ENCODE results near the gene WIF1. TPM values are rescaled to one million over a fixed set of nuclear protein-coding genes. Genes with fewer than 3 reads are reported as not detected.
A peak's percentile ranks its signal among the peaks of the same experiment; 100 is the strongest.

The WIF1 gene
- total RNA-seq, 5 donors from 2014 or later (not counting 1 experiment from before 2014, with no cell fraction given) = not detected

DNA sequence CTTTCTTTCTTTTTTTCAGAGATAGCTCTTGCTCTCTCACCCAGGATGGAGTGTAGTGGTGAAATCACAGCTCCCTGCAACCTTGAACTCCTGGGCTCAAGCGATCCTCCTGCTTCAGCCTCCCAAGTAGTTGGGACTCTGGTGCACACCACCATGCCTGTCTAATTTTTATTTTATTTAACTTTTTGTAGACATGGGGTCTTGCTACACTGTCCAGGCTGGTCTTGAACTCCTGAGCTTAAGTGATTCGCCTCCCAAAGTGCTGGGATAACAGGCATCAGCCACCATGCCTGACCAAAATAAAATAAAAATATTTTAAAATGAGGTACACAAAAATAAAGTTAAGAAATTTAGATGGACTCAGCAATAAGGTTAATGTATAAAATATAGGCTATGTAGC is 43.1 kb upstream of the WIF1 start:
- POLR2A ChIA-PET = interaction anchor here in 1 of 2 donors (0.5 to 0.6 kb wide), 2 partner anchors 32 to 1026 kb away, joined by 4 to 7 read pairs; no protein-coding TSS in a partner anchor
- WGBS (ENCODE audit: insufficient coverage) = no CpG with 5 or more reads among the region's 2 CpGs
- no peaks in the 10 kb centered on the region for H3K36me3 ChIP-seq (ENCODE audit: control insufficient read depth in 2 of 2, extremely low read depth in 1 of 2, insufficient read depth in 1 of 2, low read length in 1 of 2)
- no peak overlapping the region for H3K27ac ChIP-seq (ENCODE audit: low read length)
- CTCF ChIA-PET = interaction anchor here in 1 of 2 donors (0.6 to 0.8 kb wide), 2 partner anchors 273 to 1836 kb away, joined by 3 to 8 read pairs; no protein-coding TSS in a partner anchor
- no peak for DNase-seq
- Mint-ChIP-seq H3K4me3 (no peak overlapping the region), H3K27ac (no peak overlapping the region), H3K27me3 (peaks cover 31% of the 10 kb centered on the region in 2 donors), H3K9me3 (no peaks in the 10 kb centered on the region), H3K36me3 (no peaks in the 10 kb centered on the region), H3K4me1 (peaks cover 5 to 9% (median 6%) of the 10 kb centered on the region in 3 donors)
- no peaks in the 10 kb centered on the region for H3K9me3 ChIP-seq
- H3K27me3 ChIP-seq (replicated peaks in 1 of 2; ENCODE audit: control insufficient read depth in 2 of 2, extremely low read depth in 1 of 2, insufficient read depth in 2 of 2, low read length in 1 of 2) = peaks cover 0 to 9% of the 10 kb centered on the region in 2 experiments
- no peak overlapping the region for H3K4me3 ChIP-seq (ENCODE audit: control insufficient read depth in 1 of 2, extremely low read depth in 1 of 2, low read length in 1 of 2)
- no peak for ATAC-seq (replicated peaks in 1 of 4)
- peaks cover 0 to 6% of the 10 kb centered on the region in 2 experiments for H3K4me1 ChIP-seq (ENCODE audit: control insufficient read depth in 1 of 2, extremely low read depth in 1 of 2, insufficient read depth in 2 of 2, low read length in 2 of 2)

DNA sequence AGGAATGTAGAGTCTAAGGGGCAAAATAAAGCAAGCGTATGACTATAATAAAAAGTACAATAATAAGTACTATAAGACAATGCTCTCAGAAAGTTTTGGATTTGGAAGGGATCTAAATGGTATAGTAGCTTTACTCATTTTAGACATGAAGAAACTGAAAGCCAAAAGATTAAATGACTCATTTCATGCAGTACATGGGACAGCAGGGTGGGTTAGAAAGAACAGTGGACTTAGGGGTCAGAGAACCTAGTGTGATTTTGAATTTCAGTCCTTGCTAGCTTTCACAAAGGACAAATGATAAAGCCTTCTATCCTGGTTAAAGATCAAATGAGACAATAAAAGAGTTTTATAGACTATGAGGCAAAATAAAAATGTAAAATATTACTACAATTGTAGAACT is 41.5 kb upstream of the WIF1 start:
- WGBS (ENCODE audit: insufficient coverage) = no CpG with 5 or more reads among the region's 1 CpG
- CTCF ChIA-PET = interaction anchor here in 1 of 2 donors (0.6 kb wide), 1 partner anchor 39 kb away, joined by 3 read pairs; no protein-coding TSS in a partner anchor

DNA sequence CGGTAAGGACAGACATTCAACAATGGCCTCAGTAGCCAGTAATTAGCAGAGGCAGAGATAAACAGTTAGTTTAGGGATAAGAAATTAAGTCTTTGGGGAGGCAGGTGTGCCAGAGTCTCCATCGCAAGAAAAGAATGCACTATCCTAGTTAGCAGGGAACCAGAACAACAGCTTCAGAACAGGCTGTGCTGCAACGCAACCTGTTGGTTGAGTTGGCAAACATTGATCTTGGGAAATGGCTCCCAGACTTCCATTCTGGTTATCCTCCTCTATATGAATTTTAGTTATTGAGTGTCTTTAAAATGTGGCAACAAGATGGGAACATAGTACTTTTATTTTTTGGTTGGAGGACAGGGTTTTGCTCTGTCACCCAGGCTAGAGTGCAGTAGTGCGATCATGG is 36.0 kb upstream of the WIF1 start:
- Histone ChIP-seq H3K4me1 (ENCODE audit: control insufficient read depth in 1 of 2, extremely low read depth in 1 of 2, insufficient read depth in 2 of 2, low read length in 2 of 2) (peaks cover 0 to 8% of the 10 kb centered on the region in 2 experiments), H3K4me3 (ENCODE audit: control insufficient read depth in 1 of 2, extremely low read depth in 1 of 2, low read length in 1 of 2) (no peak overlapping the region), H3K27ac (ENCODE audit: low read length) (no peak overlapping the region), H3K9me3 (no peaks in the 10 kb centered on the region), H3K36me3 (ENCODE audit: control insufficient read depth in 2 of 2, extremely low read depth in 1 of 2, insufficient read depth in 1 of 2, low read length in 1 of 2) (no peaks in the 10 kb centered on the region), H3K27me3 (replicated peaks in 1 of 2; ENCODE audit: control insufficient read depth in 2 of 2, extremely low read depth in 1 of 2, insufficient read depth in 2 of 2, low read length in 1 of 2) (no peaks in the 10 kb centered on the region)
- H3K27me3 Mint-ChIP-seq = peaks cover 17 to 20% of the 10 kb centered on the region in 2 donors
- H3K4me3 Mint-ChIP-seq = no peak overlapping the region
- no peaks in the 10 kb centered on the region for H3K9me3 Mint-ChIP-seq
- POLR2A ChIA-PET = interaction anchor here in 1 of 2 donors (2.0 kb wide), 1 partner anchor 12 kb away, joined by 20 read pairs; the partner anchor contains the start of gene LEMD3
- peaks cover 9 to 16% (median 10%) of the 10 kb centered on the region in 3 donors for H3K4me1 Mint-ChIP-seq
- H3K27ac Mint-ChIP-seq = peak overlapping the region; percentile 80 to 83
- no CpG with 5 or more reads among the region's 4 CpGs for WGBS (ENCODE audit: insufficient coverage)
- CTCF ChIA-PET = interaction anchor here in 1 of 2 donors (1.1 to 1.5 kb wide), 2 partner anchors 12 to 76 kb away, joined by 6 to 15 read pairs; partner anchors contain the start of gene LEMD3
- ATAC-seq (replicated peaks in 1 of 4) (no peak), DNase-seq (no peak)
- no peaks in the 10 kb centered on the region for H3K36me3 Mint-ChIP-seq

More for the DNA sequence above, 41.5 kb upstream of the WIF1 start:
- Histone ChIP-seq H3K9me3 (no peaks in the 10 kb centered on the region), H3K4me1 (ENCODE audit: control insufficient read depth in 1 of 2, extremely low read depth in 1 of 2, insufficient read depth in 2 of 2, low read length in 2 of 2) (no peaks in the 10 kb centered on the region), H3K27me3 (replicated peaks in 1 of 2; ENCODE audit: control insufficient read depth in 2 of 2, extremely low read depth in 1 of 2, insufficient read depth in 2 of 2, low read length in 1 of 2) (peaks cover 0 to 9% of the 10 kb centered on the region in 2 experiments), H3K4me3 (ENCODE audit: control insufficient read depth in 1 of 2, extremely low read depth in 1 of 2, low read length in 1 of 2) (no peak overlapping the region), H3K36me3 (ENCODE audit: control insufficient read depth in 2 of 2, extremely low read depth in 1 of 2, insufficient read depth in 1 of 2, low read length in 1 of 2) (no peaks in the 10 kb centered on the region), H3K27ac (ENCODE audit: low read length) (no peak overlapping the region)
- ATAC-seq (replicated peaks in 1 of 4) (no peak), DNase-seq (no peak)
- H3K4me3 Mint-ChIP-seq = no peak overlapping the region
- no peak overlapping the region for H3K27ac Mint-ChIP-seq
- no peaks in the 10 kb centered on the region for H3K9me3 Mint-ChIP-seq
- H3K36me3 Mint-ChIP-seq = no peaks in the 10 kb centered on the region
- POLR2A ChIA-PET = no interaction called here
- no peaks in the 10 kb centered on the region for H3K4me1 Mint-ChIP-seq
- H3K27me3 Mint-ChIP-seq = peaks cover 31% of the 10 kb centered on the region in 2 donors

DNA sequence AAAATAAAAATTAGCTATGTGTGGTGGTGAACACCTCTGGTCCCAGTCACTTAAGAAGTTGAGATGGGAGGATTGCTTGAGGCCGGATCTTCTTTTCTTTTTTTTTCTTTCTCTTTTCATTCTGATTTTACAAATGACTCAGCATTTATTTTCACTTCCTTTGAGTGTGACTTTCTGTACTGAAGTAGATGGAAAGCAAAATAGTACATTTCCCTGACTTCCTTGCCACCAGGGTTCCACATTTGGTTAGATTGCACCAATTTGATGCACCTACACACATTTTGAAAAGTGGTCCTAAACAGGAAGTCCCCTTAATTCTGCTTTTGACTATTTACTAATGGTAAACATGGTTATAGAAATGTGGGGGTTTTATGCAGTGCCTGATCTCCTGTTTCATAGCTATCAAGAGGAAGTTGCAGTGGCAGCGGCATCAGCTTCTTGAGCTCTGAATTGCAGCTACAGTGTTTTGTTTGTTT is 35.3 kb upstream of the WIF1 start:
- no peaks in the 10 kb centered on the region for H3K36me3 ChIP-seq (ENCODE audit: control insufficient read depth in 2 of 2, extremely low read depth in 1 of 2, insufficient read depth in 1 of 2, low read length in 1 of 2)
- H3K4me1 ChIP-seq (ENCODE audit: control insufficient read depth in 1 of 2, extremely low read depth in 1 of 2, insufficient read depth in 2 of 2, low read length in 2 of 2) = peaks cover 0 to 8% of the 10 kb centered on the region in 2 experiments
- H3K27ac Mint-ChIP-seq = peak overlapping the region; percentile 80 to 83
- no CpG with 5 or more reads among the region's 2 CpGs for WGBS (ENCODE audit: insufficient coverage)
- CTCF ChIA-PET = interaction anchor here (0.8 to 1.5 kb wide), 3 partner anchors 12 to 76 kb away, joined by 4 to 15 read pairs (median 6); partner anchors contain the start of gene LEMD3 (in 1 of the 2)
- POLR2A ChIA-PET = interaction anchor here in 1 of 2 donors (2.0 kb wide), 1 partner anchor 12 kb away, joined by 20 read pairs; the partner anchor contains the start of gene LEMD3
- ATAC-seq (replicated peaks in 1 of 4) = peak; percentile 52 to 70 (median 65)
- peaks cover 9 to 16% (median 10%) of the 10 kb centered on the region in 3 donors for H3K4me1 Mint-ChIP-seq
- no peaks in the 10 kb centered on the region for H3K9me3 ChIP-seq
- peak overlapping the region; percentile 1 to 42 (median 5) for H3K4me3 Mint-ChIP-seq
- H3K27me3 Mint-ChIP-seq = peaks cover 19% of the 10 kb centered on the region in 2 donors
- H3K9me3 Mint-ChIP-seq = no peaks in the 10 kb centered on the region
- no peak overlapping the region for H3K4me3 ChIP-seq (ENCODE audit: control insufficient read depth in 1 of 2, extremely low read depth in 1 of 2, low read length in 1 of 2)
- no peaks in the 10 kb centered on the region for H3K27me3 ChIP-seq (replicated peaks in 1 of 2; ENCODE audit: control insufficient read depth in 2 of 2, extremely low read depth in 1 of 2, insufficient read depth in 2 of 2, low read length in 1 of 2)
- H3K36me3 Mint-ChIP-seq = no peaks in the 10 kb centered on the region
- DNase-seq = peak in 2 of 35 experiments; percentile 15 to 21
- peak overlapping the region; percentile 25 for H3K27ac ChIP-seq (ENCODE audit: low read length)

DNA sequence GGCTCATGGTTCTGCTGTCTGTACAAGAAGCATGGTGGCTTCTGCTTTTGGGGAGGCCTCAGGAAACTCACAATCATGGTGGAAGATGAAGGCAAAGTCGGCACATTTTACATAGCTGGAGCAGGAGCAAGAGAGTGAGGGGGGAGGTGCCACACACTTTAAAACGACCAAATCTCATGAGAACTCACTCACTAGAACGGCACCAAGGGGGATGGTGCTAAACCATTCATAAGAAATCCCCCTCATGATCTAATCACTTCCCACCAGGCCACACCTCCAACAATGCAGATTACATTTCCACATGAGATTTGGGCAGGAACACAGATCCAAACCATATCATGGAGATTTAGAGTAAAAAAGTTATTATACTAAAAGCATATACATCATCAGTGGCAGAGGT is 34.7 kb upstream of the WIF1 start:
- no peaks in the 10 kb centered on the region for H3K27me3 ChIP-seq (replicated peaks in 1 of 2; ENCODE audit: control insufficient read depth in 2 of 2, extremely low read depth in 1 of 2, insufficient read depth in 2 of 2, low read length in 1 of 2)
- H3K27ac Mint-ChIP-seq = peak overlapping the region in 1 of 2 donors; percentile 54
- H3K4me1 ChIP-seq (ENCODE audit: control insufficient read depth in 1 of 2, extremely low read depth in 1 of 2, insufficient read depth in 2 of 2, low read length in 2 of 2) = peaks cover 0 to 8% of the 10 kb centered on the region in 2 experiments
- POLR2A ChIA-PET = interaction anchor here in 1 of 2 donors (2.0 kb wide), 1 partner anchor 13 kb away, joined by 20 read pairs; the partner anchor contains the start of gene LEMD3
- no peak for ATAC-seq (replicated peaks in 1 of 4)
- CTCF ChIA-PET = interaction anchor here (0.8 to 1.5 kb wide), 3 partner anchors 11 to 947 kb away, joined by 3 to 15 read pairs (median 4); partner anchors contain the start of gene LEMD3 (in 1 of the 2)
- no peak for DNase-seq
- H3K36me3 Mint-ChIP-seq = no peaks in the 10 kb centered on the region
- H3K9me3 Mint-ChIP-seq = no peaks in the 10 kb centered on the region
- H3K4me1 Mint-ChIP-seq = peaks cover 9 to 16% (median 10%) of the 10 kb centered on the region in 3 donors
- H3K4me3 Mint-ChIP-seq = no peak overlapping the region
- H3K36me3 ChIP-seq (ENCODE audit: control insufficient read depth in 2 of 2, extremely low read depth in 1 of 2, insufficient read depth in 1 of 2, low read length in 1 of 2) = no peaks in the 10 kb centered on the region
- H3K9me3 ChIP-seq = no peaks in the 10 kb centered on the region
- peak overlapping the region; percentile 25 for H3K27ac ChIP-seq (ENCODE audit: low read length)
- WGBS (ENCODE audit: insufficient coverage) = no CpG with 5 or more reads among the region's 3 CpGs
- H3K27me3 Mint-ChIP-seq = peaks cover 19 to 20% of the 10 kb centered on the region in 2 donors
- H3K4me3 ChIP-seq (ENCODE audit: control insufficient read depth in 1 of 2, extremely low read depth in 1 of 2, low read length in 1 of 2) = no peak overlapping the region

DNA sequence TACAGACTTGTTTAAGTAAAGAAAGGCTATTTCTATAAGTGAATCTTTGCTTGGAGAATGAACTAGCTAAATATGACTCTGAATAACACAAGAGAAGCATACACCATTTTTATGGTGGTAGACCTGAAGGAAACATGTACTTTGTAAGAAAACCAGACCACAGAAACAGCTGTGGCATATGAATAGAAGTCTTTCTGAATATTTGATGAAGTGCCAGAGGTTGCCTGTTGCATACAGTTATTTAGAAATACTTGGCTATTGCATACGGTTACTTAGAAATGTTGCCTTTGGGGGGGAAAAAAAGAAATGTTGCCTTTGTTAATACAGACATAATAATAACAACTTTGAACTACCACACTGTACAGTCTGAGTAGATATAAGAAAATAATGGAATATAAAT is 31.5 kb upstream of the WIF1 start:
- H3K4me3 ChIP-seq (ENCODE audit: control insufficient read depth in 1 of 2, extremely low read depth in 1 of 2, low read length in 1 of 2) = no peak overlapping the region
- no peaks in the 10 kb centered on the region for H3K27me3 ChIP-seq (replicated peaks in 1 of 2; ENCODE audit: control insufficient read depth in 2 of 2, extremely low read depth in 1 of 2, insufficient read depth in 2 of 2, low read length in 1 of 2)
- H3K9me3 ChIP-seq = no peaks in the 10 kb centered on the region
- H3K27ac ChIP-seq (ENCODE audit: low read length) = no peak overlapping the region
- CTCF ChIA-PET = interaction anchor here in 1 of 2 donors (0.6 kb wide), 1 partner anchor 30 kb away, joined by 4 read pairs; no protein-coding TSS in a partner anchor
- peaks cover 19% of the 10 kb centered on the region in 2 donors for H3K27me3 Mint-ChIP-seq
- no peak overlapping the region for H3K27ac Mint-ChIP-seq
- DNase-seq (no peak), ATAC-seq (replicated peaks in 1 of 4) (no peak)
- no CpG with 5 or more reads among the region's 1 CpG for WGBS (ENCODE audit: insufficient coverage)
- H3K36me3 Mint-ChIP-seq = no peaks in the 10 kb centered on the region
- POLR2A ChIA-PET = interaction anchor here in 1 of 2 donors (0.6 kb wide), 1 partner anchor 22 kb away, joined by 3 read pairs; no protein-coding TSS in a partner anchor
- no peaks in the 10 kb centered on the region for H3K9me3 Mint-ChIP-seq
- peaks cover 9 to 16% (median 10%) of the 10 kb centered on the region in 3 donors for H3K4me1 Mint-ChIP-seq
- no peaks in the 10 kb centered on the region for H3K36me3 ChIP-seq (ENCODE audit: control insufficient read depth in 2 of 2, extremely low read depth in 1 of 2, insufficient read depth in 1 of 2, low read length in 1 of 2)
- peaks cover 0 to 8% of the 10 kb centered on the region in 2 experiments for H3K4me1 ChIP-seq (ENCODE audit: control insufficient read depth in 1 of 2, extremely low read depth in 1 of 2, insufficient read depth in 2 of 2, low read length in 2 of 2)
- no peak overlapping the region for H3K4me3 Mint-ChIP-seq
